GM18511 (cell line): ENCODE data around the gene MTUS2.

Experiments
- ATAC-seq: cut with Tn5 transposase; IDR thresholded peaks from one replicate; pipeline ENCODE4 v1.9.1; 2021; ENCODE audit warnings: mild to moderate bottlenecking, moderate library complexity; ENCODE audit not compliant: unreplicated experiment

MTUS2 gene

DNA sequence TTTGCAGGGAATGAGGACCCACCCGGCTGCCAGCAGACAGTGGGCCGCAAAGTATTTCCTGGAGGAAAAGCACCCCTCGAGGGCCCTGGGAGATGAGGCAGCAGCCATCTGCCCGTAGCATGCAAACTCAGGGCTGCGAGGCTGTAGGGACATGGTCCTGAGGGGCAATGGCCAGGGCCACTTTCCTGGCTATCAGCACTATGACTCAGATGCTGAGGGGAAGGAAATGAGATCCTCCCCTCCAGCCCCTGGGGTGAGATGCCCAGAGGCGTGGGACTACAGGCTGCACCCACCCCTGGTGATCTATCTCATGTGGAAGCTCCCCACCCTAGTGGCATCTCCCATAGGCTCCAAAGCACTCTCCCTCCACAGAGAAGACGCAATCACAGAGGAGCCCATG, 695.2 kb downstream of the MTUS2 start:
- ATAC-seq = no peak

DNA sequence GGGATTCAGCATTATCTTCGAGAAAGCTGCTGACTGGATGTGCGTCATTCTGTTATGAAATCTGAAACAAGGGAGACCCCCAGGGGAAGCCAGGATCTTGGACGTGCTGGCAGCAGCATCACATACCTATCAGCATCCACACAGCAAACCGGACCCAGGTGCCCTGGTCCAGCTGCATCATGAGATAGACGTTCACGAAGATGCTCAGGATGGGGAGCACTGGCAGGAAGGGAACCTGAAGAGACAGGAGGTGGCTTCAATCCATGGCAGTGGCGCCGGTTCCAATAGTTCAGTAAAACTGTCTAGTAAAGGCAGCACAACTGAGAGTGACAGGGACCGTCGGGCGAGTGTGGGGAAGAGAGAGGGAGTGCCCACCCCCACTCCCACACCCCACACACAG, 695.9 kb downstream of the MTUS2 start:
- ATAC-seq = no peak

DNA sequence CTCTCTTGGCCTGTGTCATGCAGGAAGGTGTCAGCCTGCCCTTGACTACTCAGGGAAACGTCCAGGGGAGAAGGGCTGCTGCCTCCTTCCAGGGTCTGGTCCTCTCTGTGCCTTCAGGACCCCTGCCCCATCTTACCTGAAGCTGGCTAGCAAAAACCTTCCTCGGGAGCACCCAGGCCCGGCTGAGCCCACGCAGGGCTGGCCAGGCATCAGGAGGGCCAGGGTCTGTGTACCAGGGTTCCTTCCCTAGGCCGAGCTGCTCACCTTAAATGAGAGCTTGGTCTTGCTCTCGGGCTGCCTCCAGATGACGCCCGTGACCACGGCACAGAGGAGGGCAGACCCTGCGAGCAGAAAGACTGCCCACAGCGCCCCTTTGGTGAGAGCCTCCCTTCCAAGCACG, 696.7 kb downstream of the MTUS2 start:
- no peak for ATAC-seq

DNA sequence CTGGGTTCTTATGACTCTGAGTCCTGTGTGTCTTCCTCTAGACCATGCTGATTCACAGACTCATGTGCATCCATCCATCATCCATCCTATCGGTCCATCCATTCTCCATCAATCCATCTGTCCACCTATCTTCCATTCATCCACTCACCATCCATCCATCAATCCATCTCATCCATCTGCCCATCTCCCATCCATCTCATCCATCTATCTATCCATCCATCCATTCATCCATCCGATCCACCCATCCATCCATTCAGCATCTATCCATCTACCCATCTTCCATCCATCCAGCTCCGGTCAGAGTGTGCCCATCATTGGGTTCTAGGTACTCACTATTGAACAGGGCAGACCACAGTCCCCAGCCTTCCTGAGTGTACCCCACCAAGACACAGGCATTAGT, 699.8 kb downstream of the MTUS2 start:
- no peak for ATAC-seq

DNA sequence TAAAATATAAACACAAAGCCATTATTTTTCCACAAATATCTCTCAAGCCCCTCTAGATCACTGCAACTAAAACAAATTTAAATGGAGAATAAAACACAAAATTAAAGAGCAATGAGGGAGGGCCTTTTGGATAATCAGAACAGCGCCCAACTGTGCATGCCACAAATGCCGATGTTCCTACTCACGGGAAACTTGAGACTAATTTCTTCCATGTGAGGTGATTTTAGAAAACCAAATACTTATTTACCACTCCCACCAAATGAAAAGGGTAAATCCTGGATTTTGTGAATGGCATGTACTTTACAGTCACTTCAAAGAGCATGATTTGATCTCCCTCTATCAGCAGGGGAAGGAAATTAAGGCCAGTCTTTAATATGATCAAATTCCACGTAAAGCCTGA, 700.5 kb downstream of the MTUS2 start:
- ATAC-seq = no peak

DNA sequence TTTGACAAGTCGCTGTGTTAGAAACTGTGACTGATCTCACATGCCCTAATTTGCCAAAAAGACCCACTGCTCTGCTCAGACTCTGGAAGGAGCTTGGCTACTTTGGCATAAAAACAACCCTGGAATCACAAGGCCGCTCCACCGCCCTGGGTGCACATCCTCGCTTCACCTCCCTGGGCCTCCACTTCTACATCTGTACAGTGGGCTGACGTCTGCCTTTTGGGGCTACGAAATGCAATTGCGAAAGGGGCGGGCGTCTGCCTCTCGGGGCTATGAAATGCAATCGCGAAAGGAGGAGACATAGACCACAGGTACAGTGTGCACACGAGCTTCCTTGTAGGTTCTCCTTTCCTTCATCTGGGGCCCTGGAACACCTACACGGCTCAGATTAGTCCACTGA, 701.2 kb downstream of the MTUS2 start:
- ATAC-seq = no peak

DNA sequence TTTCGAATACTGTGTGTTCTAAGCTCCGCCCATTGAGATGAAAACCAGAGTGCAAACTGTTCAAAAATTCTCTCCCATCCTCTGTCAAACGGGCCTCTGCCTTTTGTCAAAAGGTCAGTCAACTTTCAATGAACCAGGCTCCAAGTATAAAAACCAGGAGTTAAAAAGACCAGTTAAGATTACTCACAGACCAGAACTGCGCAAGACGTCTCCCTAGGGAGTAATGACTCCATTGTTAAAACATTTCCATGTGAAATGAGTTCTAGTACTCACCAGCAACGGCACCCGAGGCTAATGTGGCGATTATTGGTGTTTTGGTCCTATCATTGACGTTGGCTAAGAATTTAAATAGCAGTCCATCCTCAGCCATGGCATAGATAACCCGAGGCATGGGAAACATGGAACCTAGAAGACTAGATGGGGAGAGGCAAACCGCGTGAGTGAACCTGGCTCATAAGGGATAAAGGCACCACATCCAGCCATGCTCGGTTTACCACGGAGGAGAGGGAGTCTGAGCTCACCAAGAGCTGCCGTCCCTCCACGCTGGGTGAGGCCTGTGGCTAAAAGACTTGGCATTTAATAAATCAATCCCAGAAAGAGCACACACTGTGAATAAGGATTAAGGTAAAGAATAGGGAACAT, 702.0 kb downstream of the MTUS2 start:
- no peak for ATAC-seq

DNA sequence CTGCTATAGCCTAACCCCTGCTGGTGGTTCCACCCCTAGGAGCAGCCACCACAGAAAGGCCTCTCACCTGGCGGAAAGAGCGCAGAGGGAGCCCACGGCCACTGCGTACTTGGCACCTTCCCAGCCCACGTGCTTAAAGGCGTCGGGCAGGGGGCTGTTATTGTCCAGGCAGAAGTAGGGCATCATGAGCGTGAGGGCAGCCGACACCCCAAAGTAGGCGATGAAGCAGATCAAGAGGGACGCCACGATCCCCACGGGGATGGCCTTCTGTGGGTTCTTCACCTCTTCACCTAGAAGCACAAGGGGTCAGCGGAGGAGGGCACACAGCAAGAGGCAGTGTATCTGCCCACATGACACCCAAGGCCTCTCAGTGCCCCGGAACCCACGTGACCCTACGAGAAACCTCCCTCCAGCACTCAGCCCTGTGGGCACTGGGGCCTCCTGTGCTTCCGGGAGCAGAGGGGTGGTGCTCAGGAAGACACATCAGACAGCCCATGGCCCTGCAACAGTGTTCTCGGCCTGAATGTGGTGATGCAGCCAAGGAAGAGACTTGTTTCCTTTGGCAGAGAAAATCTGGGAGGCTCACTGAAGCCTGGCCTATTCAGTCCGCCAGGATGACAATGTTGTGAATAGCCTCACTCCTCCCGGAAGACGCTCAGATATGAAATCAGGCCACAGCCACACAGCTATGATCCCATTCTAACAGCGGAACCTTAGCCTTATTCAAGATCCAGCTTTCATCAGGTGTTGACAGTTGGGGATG, 703.2 kb downstream of the MTUS2 start:
- no peak for ATAC-seq

DNA sequence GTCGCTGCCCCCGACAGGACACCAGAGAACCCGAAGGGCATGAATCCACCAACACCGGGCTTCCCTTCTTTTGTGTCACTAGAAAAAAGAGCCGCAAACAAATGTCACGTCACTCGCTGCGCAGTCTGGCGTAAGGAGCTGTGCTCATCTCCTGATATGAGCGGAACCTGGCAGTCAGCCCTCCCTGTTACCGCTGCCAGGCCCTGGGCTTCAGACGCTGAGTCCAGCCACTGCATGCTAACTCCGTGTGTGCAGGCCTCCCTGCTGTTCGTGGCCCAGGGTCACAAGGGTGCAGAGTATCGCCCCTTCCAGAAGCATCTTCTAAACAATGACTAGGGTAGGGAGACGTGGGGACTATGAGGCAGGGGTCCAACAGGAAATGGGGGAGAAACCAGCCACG, 704.0 kb downstream of the MTUS2 start:
- ATAC-seq = no peak

DNA sequence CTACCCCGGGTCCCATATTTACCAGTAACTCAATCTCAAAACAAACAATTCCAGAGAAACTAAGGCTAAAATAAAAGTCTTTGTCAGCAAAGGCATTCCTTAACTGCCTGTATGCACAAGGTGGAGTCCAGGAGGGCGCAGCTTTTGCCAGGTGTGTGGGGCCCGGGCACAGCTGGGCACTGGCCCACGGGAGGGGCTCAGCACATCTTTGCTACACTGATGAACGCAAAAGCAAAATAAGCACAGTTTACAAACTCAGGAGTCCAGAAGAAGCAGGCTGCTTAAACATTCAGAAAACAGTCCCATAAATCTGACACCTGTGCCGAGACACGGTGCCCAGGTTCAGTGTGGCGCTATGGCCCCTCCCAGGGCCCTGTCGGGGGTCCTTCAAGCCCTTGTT, 704.5 kb downstream of the MTUS2 start:
- ATAC-seq = no peak

DNA sequence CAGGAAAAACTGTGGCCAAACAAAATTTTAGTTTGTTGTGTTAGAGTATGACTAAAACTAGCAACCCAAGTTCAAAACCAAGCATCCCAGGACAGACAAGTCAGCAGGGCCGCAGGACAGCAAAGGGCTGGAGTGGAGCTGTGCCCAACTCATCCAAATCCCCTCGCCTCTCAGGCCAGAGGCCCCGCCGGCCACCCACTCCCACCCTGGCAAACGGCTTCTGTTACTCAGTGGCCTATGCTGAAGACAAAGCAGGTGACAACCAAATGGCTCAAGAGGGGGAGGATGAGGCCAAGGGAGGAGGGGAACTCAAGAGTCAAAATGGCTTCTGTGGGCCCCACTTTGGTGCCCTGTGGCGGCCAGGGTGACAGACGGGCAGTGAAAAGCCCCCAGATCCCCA, 705.6 kb downstream of the MTUS2 start:
- ATAC-seq = no peak

DNA sequence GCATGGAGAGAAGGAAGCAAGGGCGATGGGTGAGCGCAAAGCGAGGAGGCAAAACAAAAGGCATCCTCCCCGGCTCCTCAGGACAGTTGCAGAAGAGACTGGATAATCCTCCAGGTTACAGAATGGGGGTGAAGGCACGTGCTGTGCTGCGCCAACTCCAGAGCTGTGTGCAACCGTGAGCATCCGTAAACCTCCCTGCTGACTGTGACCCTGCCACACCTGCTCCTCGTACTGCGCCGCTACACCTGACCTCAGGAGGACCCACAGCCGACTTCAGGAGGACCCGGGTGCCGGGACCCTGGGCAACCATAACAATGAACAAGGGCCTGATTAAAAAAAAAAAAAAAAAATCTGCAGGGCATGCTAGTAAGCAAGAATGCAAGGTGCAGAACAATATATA, 706.6 kb downstream of the MTUS2 start:
- ATAC-seq = no peak

DNA sequence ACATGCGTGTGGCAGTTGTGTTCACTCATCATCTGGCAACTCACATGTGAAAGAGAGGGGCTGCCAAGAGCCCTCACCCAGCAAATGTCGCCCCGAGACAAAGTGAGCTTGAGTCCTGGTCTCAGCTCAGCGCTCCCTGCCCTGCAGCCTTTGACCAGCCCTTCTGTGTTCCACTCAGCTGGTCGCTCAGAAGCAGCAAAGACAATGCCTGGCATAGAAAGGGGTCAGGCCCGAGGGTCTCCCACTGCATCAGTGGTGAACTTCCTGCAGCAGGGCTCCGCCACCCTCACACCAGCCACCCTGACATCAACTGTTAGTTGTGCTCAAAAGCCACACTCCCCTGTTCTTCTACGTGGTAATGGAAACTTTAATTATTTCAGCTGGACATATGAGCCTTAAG, 707.4 kb downstream of the MTUS2 start:
- ATAC-seq = no peak

DNA sequence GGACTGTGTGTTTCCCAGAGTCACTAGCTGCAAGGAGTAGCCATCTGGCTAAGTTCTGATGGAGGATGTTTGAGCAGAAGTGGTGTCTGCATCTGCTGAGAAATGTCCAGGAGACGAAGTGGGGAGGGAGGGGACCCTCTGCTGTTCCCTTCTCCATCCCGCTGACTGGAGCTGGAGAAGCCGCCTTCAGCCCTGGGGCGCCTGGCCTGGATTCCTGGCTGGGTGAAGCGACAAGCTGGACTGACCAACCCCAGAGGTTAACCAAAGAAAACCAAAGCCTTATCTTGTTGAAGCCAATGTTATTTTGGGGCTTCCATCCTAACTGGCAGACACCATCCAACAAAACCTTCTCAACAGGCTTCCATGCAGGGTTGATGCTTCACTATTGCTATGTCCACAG, 707.8 kb downstream of the MTUS2 start:
- ATAC-seq = no peak

DNA sequence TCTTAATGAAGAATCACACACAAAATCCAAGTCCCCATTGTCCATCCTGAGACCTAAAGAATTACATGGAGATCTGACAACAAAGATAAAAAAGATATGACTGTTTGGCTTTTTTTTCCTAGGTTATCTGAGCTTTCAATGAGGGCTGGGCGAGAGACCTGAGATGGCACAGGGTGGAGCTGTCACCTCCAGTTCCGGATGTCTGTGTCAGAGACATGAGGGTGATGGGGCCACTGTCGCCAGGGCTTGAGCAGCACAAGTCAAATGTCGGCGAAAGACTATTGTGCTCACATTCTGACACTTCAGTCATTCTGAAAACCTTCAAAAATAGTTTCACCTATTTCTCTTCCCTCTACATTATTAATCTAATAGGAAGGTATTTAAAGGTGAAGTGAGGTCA, 709.6 kb downstream of the MTUS2 start:
- ATAC-seq = no peak

DNA sequence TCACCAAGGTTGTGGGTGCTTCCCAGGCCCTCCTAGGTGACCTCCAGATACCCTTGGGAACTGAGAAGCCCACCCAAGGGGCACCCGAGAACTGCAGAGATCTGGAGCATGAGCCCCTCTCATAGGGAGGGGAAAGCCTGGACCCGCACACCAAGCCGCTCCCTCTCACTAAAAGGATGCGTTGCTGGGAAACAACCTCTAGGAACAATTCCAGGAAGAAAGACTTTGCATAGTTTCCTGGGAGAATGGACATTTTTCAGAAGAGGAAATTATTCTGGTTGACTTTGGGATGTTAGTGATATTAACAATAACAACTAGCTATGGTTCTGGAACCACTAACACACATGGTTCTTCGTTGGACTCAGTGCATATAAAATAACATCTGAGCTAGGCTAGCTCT, 710.8 kb downstream of the MTUS2 start:
- ATAC-seq = no peak

DNA sequence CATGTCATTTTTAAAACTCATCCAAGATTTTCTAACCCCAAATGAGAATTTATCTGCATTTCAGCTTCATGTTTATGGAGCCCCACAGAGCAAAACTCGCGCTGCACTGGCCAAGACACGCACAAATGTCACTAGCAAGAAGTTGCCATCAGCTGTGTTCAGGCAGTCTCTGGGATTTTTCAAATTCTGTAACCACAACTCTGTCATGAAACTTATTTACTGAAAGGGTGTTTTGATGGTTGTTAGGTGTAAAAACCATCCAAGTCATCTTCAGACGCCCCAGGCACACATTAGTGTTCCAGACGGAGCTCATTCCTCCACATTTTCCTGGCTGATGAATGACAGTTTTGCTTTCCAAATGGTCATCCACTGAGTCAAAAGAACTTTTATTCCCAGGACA, 712.0 kb downstream of the MTUS2 start:
- ATAC-seq = no peak

DNA sequence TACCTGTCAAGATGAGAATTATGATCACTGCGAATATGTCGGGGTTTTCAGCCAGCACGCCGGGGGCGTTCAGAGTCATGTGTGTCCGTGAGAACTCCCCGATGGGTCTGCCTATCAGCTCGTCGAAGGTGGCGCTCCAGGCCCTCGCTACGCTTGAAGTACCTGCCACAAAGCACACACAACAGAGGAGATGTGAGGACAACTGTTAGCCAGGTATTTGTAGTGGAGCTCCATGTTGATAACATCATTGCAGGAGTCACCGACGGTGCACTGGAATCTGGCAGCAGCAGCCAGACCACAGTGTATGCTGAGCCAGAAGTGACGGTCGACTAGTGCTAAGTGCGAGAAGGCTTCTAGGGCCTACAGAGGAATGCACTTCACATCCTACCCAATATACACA, 712.7 kb downstream of the MTUS2 start:
- ATAC-seq = no peak

DNA sequence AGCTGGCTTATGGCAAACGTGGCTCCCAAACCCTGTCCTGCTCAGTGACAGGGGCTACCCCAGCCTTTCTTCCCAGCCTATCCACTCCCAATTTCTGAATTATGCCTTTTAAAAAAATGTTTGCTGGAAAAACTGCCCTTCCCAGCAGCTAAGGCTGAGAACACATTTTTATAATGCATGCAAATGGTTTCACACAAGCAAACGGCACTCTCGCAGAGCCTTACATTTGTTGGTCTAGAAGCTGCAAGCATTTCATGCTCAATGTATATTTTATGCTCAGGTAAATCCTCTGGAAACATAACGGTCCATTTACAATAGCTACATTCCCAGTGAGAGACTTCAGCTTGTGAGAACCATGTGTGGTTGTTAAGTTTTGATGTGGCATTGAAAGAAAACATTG, 713.9 kb downstream of the MTUS2 start:
- no peak for ATAC-seq

DNA sequence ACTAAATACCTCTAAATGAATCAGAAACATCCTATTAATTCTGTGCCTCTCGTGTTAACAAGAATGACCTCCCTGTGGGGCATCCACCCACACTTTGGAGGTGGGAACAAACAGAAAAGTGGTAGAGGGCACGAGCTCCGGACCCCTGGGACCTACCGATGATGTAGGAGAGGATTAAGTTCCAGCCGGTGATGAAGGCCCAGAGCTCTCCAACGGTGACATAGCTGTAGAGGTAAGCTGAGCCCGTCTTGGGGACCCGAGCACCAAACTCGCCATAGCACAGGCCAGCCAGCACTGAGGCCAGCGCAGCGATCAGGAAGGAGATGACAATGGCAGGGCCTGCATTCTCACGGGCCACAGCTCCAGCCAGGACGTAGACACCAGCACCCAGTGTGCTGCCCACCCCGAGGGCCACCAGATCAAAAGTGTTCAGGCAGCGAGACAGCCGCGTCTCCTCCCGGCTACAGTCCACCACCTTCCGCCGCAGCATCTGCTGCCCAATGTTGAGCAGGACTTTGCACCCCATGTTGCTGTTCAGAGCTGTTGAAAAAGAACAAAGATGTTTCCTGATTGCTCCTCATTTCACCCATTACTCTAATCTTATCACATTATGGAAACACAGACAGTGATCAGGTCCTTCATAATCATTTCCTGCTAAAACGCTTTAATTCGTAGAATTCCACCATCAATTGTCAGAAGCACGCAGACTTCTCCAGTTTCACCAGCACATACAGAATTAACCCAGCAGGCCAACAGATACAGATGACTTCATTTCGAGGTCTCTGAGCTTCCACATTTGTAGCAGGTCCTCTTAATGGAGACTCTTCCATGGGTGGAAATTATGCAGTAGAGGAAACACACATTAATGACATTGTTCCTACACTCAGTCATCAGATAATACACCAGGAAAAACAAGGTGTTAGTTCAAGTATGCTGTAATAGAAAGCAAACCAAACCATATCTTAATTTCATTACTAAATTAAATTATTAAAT, 715.8 kb downstream of the MTUS2 start:
- ATAC-seq = no peak

DNA sequence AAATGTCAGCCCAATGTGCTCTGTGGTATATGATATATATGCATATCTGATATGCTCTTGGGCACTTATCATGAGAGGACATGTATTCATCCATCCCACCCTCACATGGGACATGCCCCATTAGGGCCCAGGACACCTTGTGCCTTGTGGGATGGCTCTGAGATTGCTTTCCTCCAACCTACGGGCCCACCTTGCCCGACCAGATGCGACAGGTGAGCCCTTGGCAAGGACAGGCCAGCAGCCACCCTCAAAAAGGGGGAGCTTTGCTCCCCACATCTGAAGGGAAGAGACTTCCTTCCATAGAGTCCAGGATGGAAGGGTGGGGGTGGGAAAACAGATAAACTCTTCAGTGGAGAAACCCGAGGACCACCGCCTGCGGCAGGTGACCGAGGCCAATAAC, 716.7 kb downstream of the MTUS2 start:
- no peak for ATAC-seq
